ENCODE results near the gene ALKAL2.

ALKAL2 gene

DNA sequence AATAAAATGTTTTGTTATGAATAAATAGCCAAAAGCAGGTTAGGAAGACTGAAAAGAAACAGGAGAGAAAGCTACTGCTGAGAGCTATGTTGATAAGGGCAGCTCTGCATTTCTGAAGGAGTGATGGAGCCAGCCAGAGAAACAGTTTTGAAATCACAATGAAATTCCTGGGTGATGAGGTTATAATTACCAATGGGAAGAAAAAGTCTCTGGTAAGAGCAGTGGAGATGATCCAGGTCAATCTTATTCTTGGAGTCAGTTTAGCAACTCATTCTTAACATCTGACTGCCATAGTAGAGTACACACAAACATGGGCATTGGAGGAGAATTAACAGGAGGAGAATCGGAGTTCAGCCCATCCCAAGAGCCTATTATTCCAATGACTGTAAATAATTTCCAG lies 2.4 kb downstream of the ALKAL2 start:
- H3K4me3 ChIP-seq (ENCODE audit: low read depth, low read length) = no peak overlapping the region
- TF ChIP-seq, protein P1, sequence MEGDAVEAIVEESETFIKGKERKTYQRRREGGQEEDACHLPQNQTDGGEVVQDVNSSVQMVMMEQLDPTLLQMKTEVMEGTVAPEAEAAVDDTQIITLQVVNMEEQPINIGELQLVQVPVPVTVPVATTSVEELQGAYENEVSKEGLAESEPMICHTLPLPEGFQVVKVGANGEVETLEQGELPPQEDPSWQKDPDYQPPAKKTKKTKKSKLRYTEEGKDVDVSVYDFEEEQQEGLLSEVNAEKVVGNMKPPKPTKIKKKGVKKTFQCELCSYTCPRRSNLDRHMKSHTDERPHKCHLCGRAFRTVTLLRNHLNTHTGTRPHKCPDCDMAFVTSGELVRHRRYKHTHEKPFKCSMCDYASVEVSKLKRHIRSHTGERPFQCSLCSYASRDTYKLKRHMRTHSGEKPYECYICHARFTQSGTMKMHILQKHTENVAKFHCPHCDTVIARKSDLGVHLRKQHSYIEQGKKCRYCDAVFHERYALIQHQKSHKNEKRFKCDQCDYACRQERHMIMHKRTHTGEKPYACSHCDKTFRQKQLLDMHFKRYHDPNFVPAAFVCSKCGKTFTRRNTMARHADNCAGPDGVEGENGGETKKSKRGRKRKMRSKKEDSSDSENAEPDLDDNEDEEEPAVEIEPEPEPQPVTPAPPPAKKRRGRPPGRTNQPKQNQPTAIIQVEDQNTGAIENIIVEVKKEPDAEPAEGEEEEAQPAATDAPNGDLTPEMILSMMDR (IDR thresholded peaks at IDR 0.05; ENCODE audit: control insufficient read depth, extremely low read depth, insufficient read depth) = no peak
- DNase-seq (ENCODE audit: low read depth) = no peak

DNA sequence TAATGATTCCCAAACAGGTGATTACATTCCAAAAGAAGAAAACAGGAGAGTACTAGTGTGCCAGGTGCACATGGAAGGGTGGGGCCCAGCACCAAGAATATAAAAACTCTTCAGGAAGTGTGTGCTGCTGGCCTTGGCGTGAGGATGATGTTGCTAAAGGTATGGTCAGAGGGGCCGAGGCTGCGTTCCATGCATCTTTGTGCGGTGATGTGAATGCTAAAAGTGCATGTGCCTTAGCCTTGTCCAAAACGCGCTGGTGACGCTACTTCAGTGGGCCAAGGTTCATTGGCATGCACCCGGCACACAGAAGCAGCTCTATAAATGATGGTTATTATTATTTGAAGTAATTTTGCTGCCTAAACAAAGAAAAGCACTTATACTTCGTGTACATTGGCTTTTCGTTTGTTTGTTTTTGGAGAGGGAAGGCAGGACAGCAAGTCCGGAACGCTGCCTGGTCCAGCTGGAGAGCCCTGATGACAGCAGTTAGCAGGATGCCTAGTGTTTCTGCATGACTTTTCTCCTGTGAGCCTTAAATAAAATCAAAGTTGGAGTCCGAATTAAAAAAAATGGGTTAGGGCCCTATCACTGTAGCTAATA lies 2.9 kb downstream of the ALKAL2 start:
- TF ChIP-seq, protein P1 (IDR thresholded peaks at IDR 0.05; ENCODE audit: control insufficient read depth, extremely low read depth, insufficient read depth) = no peak
- DNase-seq (ENCODE audit: low read depth) = peak; percentile 87
- no peak overlapping the region for H3K4me3 ChIP-seq (ENCODE audit: low read depth, low read length)

DNA sequence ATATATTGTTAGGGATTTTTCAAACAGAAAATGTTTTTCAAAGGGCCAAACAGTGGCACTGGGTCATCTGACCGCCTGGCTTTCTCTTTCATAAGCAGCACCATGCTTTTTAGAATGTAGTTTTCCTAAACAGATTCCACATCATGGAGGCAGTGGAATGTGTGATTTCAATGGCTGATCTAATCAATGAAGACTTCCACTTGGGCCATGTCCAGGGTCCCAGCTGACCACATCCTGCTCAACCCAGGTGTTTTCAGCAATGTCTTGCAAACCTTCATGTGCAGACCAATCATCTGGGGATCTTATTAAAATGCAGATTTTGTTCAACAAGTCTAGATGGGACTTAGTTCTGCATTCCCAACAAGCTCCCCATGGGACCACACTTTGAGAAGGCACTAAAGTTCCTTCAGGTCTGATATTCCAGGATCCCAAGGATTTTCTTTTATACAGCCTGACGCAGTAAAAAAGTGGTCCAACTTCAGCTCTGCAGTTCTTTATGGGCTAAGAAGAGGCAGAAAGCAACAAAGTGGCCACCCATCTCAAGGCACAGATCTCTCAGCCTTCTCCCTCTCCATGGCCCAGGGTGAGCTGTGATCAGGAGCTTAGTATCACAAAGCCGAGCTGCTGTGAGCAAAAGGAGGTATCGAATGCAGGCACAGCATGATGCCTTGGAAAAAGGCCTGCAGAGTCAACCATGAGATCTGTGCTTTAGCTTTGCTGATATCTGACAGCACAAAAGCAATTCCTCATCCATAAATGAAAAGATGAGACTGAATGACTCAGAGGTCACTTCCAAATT lies 3.7 kb downstream of the ALKAL2 start:
- TF ChIP-seq, protein P1 (IDR thresholded peaks at IDR 0.05; ENCODE audit: control insufficient read depth, extremely low read depth, insufficient read depth) = no peak
- H3K4me3 ChIP-seq (ENCODE audit: low read depth, low read length) = no peak overlapping the region
- DNase-seq (ENCODE audit: low read depth) = no peak

DNA sequence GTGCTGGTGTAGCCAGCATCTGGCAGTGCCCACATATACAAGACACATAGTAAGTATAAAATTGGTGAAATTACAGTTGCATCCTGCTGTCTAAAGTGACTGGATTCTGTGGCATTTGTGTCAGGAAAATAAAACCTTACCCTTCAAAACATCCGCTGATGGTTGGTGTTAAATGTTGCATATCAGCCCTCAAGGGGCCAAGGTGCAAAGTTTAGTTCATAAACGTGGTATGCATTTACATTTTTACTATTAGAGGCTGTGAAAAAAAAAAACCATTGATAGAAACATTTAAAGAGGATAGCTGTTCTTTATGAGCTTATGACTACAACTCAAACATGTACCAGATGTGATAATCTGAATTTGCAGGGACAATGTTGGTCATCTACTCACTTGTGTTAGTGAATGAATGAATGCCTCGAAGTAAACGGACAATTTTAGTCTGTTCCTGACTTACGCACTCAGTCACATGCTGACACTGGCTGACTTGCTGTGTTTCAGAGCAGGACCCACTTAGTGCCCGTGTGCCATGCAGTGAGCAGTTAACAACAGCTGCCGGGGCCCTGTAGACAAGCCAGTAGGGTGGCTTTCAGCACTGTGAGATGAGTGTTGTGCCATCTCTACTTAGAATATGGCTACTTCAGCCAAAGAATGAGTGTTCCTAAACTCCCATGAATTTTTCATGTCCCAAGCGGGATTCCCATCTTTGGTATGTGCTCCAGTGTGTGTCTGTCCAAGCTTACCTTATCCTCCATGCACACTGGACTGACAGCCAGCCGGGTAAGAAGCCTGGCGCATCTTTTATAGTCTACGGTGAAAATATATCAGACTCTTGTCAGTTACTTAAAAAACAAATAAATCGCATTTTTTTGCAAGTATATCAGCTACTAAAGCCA lies 5.3 kb downstream of the ALKAL2 start:
- no peak overlapping the region for H3K4me3 ChIP-seq (ENCODE audit: low read depth, low read length)
- TF ChIP-seq, protein P1 (IDR thresholded peaks at IDR 0.05; ENCODE audit: control insufficient read depth, extremely low read depth, insufficient read depth) = no peak
- DNase-seq (ENCODE audit: low read depth) = no peak

DNA sequence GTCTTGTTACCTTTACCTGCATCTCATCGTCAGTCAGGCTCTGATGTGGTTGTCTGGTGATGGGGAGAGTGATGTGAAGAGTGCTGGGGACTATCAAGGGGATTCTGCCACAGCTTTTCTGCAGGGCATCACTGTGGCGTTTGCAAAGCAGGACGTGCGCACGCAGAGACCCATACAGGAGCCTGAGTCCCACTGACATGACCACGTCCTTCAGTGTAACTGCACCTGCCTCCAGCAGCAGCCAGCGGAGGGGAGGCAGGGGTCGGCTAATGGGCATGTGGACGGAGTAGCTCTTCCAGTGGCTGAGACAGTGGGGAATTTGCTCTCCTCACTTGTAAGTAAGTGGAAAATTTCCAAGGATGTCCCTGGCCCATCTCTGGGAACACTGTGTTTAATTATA lies 6.5 kb downstream of the ALKAL2 start:
- no peak for DNase-seq (ENCODE audit: low read depth)
- H3K4me3 ChIP-seq (ENCODE audit: low read depth, low read length) = no peak overlapping the region
- TF ChIP-seq, protein P1 (IDR thresholded peaks at IDR 0.05; ENCODE audit: control insufficient read depth, extremely low read depth, insufficient read depth) = no peak

DNA sequence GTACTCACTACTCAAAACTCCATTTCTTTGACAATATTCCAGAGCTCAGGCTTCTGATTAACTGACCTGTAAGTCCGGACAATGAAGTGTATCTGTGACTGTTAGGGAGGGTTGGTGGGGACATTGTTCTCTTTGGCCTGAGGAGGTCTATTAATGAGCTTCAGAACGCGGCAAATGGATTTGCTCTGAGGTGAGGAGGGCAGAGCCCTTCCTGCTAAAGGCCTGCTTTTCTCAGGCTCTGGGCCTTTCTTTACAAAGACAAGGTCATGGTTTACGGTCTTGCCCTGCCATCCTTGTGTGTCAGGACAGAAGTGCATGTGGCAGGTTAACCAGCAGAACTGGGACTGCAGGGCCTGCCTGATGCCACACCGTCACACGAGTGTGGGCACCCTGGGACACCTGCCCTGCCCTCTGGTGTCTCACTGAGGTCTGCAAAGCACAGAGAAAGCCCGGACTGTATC lies 7.2 kb downstream of the ALKAL2 start:
- no peak for DNase-seq (ENCODE audit: low read depth)
- no peak overlapping the region for H3K4me3 ChIP-seq (ENCODE audit: low read depth, low read length)
- TF ChIP-seq, protein P1 (IDR thresholded peaks at IDR 0.05; ENCODE audit: control insufficient read depth, extremely low read depth, insufficient read depth) = no peak
